HG02884 (cell line): ENCODE data around the gene COL1A1.
A peak's percentile ranks its signal among the peaks of the same experiment; 100 is the strongest.

Experiments
- ATAC-seq: cut with Tn5 transposase; IDR thresholded peaks from one replicate; pipeline ENCODE4 v1.9.1; 2021; ENCODE audit warnings: mild to moderate bottlenecking, moderate library complexity; ENCODE audit not compliant: unreplicated experiment

The COL1A1 gene

DNA sequence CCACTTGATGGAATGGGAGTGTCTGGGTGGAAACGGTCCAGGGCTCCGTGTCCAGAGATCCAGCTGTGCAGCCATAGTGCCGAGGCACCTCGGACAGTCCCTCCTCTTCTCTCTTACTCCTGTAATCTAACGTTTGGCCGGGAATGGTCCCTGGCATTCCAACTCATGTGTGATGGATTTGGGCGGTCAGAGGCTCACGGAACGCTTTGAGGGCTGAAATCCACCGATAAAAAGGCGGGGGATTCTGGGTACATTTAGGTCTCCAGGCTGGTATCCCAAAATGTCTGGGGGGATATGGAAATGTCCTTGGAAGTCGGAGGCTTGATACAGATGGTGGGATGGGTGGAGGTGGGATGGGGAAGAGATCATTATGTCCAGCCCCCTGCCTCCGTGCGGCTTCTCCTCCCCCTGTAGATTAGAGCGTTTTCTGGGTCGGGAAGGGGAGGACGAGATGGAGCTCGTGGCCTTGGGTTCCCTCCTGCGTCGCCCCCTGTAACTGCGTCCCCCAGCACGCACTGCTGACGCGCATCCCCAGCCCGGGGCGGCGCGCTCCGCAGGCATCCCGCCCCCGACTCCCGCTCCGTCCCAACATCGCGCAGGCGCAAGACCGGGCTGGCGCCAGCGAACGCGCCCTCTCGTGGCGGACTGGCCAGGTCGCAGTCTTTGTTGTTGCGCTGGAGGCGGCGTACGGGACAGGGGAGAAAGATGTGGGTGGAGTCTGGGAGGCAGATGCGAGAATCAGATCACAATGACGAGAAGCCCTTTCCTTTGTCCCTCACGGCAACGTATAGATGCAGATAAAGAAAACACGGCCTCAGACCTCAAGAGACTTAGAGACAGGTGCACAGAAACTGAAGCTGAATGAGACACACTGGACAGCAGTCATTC, 40.2 kb downstream of the COL1A1 start:
- peak; percentile 64 for ATAC-seq

DNA sequence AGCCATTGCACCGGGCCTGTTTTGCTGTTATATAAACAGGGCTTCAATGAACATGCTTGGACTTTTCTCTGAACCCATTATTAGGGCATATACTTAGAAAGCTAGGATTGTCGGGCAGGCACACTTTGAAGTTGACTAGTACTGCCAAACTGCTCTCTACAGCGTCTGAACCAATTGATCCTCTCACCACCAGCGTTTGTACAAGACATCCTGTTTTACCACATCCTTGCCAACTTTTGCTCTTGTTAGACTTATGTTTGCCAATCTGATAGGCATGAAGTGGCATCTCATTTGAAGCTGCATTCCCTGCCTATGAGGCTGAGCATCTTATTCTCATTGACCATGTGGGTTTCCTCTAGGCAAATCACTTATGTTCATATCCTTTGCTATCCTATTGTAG, 43.5 kb downstream of the COL1A1 start:
- no peak for ATAC-seq

DNA sequence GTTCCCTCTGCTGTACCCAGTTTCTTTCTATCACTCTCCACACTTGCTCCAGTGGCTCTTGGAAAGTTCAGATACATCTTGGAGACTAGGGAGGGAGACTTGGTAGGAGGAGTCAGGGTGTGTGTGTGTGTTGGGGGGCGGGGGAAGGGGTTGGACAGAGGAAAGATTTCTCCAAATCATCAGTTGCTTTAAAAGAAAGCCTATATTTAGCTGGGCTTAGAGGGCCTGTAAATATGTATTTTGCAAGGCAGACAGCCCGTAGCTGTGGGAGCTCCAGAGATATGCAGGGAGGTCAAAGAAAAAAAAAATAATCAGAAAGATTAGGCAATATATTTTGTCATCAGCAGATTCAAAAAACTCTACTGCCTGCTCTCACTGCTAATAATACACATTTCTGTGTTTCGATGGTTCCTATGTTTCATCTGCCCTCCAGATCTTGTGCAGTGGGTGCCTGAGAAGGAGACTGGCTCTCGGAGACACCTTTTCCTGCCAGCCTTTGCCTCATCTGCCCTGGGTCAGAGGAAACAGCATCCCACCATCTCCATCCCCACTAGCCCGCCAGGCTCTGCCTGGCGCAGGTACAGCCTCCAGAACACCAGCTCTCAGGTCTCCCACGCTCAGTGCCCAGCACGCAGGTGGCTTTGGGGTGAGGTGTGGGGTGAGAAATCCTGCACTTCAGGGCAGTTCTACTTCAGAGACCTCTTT, 46.2 kb downstream of the COL1A1 start:
- ATAC-seq, result no peak

DNA sequence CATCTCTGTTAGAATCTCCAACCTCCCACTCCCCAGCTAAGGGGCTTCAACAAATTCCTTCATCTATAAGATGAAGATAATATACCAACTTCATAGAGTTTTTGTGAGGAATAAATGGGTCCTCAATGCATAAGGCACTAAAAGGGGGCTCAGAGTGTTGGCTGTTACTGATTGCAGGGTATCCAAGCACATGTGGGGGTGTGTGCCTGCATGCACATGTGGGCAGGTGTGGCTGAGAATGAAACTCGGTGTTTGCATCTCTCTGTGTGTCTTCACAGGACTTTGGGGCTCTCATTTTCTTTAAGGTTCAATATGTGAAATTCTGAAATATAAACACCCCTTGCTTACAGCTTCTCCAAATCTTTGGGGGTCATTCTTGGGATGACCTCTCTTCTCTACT, 46.8 kb downstream of the COL1A1 start:
- no peak for ATAC-seq

DNA sequence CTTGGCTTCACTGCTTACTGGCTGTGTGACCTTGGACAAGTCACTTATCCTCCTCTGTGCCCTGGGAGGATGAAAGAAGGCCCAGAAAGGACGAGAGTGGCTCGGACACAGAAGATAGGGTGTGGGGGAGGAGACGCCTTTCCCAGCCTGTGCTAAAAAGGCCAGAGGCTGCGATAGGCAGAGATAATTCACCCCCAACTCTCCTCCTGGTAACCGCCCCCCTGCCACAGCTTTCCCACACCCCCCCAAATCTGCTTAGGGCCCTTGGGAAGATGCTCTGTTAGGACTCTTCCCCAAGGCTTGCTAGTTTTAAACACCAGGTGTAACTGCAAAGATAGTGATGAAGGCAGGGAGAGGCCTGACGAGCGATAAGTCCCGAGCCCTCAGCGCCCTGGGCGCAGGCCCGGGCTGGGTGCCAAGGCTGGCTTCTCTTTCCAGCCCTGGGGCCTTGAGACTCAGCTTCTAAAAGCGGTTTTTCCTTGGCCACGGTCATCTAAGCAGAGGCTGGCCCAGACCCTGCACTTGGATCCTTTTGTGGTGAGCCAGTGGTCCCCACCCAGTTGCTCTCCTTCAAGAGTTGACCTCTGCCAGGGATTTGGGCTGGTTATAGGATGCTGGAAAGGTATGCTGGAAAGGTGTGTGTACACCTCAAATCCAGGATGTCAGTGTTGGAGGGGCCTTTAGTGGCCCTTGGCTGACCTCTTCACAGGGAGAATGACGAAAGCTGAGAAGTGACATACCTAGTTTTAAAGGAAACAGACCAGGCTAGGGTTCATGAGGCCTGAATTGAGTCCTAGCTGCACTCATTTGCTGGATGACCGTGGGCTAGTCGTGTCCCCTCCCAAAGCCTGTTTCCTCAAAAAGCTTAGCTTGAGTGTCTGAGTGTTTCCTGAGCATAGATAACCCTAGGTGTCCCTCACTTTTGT, 47.5 kb downstream of the COL1A1 start:
- ATAC-seq, result no peak

DNA sequence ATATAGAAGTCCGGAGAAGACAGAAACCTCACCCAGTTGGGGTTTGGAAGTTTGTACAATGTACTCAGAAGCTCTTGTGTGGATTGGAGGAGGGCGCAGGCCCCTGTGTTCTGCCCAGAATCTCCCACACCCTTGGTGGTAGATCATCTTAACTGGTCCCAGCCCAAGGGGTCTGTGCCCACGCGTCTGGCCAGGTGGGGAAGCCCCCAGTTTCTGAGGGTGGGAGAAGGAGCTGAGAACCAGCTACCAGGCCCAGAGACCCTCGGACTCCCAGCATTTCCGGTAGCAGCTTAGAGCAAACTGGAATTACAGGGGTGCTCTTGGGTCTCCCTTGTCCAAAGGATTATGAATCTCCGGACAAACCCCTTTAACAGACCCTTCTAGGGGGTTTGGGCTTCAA, 48.7 kb downstream of the COL1A1 start:
- ATAC-seq, result no peak

DNA sequence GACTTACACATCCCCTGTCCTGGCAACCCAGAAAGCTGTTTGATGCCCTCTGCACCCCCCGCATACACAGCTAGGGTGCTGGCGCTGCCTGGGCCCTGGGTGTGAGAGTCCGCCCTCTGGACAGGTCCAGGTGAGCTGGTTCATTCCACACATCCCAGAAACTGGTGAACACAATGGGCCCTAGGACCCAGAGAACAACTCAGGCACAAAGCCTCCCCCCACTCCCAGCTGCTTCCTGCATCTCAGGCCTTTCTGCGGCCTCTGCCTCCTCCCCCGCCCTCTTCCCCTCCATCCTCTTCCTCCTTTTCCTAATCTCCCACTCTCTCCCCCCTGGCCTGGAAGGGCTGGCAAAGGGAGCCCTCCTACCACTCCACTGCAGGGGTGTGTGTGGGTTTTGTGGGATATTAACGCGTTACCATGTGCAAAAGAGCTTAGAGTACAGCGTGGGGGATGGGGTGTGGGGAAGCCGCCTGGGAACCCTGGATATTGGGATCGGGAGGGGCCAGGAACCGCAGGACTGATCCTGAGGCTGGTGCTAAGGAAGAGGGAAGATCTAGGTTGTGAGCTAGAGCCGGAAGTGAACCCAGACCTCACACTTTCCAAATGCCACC, 49.4 kb downstream of the COL1A1 start:
- ATAC-seq, result no peak

DNA sequence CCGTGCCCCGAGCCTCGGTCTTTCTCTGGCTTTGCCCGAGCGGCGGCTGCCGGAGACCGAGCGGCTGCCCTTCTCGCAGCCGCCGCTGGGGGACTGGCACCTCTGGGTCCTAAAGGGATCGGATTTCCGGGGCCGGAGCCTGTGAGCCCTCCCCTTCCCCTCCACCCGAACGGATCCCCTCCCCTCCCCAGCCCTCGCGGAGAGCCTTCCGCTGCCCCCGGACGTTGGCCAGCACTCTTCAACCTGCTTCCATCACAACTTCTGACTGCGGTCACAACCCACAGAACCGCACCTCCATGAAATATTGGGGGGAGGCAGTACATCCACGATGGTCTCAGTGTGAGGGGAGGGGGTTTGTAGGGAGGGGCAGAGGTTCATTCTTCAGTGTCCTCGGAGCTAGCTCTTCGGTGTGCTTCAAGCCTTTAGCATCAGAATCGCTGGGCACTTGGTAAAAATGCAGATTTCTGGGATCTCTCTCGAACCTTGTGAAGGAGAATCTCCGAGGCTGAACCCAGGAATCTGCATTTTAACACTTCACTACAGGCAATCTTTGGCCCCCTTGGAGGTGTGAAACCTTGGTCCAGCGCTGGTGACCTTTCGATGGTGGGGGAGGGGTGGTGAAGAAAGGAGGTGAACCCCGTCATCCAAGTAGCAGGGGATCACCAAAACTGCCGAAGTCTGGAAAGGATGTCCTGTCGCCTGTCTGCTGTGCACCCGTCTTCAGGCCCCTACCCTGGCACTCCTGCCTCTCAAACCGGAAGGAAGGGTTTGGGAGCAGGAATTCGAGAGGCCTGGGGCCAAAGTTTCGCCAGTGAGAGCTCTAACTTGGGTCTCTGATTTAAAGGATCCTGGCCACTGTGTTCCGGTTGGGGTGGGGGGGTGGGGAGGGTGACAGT, 50.1 kb downstream of the COL1A1 start:
- ATAC-seq, result peak; percentile 34

DNA sequence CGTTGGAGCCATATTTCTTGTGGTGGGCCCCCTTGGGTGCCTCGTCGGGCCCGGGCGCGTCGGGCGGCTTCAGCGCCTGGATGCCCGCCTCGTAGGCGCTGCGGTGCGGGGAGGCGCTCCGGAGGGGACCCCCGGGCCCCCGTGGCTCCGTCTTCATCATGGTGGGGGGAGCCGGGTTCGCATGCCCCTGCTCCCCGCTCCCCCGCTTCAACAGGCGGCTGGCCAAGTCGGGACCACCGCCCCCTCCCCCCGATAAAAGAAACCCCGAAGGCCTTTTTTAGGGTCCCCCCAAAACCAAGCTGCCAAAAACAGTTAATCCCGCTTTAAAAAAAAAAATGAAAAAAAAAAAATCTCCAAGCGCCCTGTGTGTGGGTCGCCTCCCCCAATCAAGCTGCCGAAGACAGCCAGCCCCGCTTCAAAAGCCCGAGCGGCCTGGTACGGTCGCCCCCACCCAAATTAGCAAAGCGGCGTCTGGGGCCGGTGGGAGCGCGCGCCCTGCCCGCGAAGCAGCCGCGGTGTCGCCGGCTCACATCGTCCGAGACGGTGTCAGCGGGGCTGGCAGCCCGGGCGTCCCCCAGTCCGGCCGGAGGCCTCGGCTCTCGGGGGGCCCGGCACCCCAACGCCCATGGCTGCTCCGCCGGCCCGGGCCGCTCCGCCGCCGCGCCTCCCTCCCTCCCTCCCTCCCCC, 50.9 kb downstream of the COL1A1 start, which contains the start of gene PPP1R9B:
Gene PPP1R9B (minus strand): TSS at position 324 of the 687 bp plus-strand sequence. CDS start 164 bp downstream, at position 160.
- ATAC-seq, result no peak

DNA sequence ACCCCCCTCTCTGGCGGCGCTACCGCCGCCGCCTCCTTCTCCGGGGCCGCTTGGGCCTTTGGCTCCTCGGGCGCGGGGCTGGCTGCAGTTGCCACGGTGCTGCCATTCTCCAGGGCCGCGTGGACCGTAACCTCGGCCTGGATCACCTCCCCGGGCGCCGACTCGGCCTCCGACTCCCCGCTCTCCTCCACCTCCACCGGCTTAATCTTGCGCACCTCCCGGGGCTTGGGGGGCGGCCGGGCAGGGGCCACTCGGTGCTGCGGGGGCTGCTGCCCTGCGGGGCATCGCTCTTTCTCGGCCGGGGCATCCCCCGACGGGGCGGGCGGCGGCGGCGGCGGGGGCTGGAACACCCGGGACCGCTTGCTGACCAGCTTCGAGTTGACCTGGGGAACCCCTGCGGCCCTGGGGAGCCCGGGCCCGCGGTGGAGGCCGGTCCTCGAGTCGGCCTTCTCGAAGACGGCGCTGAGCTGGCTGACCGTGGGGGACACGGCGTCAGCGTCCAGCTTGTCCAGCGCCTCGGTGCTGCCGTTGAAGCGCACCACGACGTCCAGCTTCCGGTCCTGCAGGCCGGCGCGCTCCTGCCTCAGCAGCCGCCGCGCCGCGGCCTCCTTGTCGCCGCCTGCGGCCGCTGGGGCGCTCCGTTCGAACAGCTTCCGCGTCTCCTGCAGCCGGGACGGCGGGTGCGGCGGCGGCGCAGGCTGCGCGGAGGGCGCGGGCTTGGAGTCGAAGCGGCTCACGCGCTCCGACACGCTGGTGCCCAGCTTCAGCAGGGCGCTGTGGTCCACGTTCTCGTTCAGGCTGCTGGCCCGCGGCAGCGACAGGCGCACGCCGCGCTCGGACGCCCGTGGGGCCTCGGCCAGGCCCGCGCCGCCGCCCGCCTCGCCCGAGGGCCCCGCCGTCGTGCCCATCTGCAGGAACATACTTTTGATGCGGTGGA, 51.7 kb downstream of the COL1A1 start:
- no peak for ATAC-seq

DNA sequence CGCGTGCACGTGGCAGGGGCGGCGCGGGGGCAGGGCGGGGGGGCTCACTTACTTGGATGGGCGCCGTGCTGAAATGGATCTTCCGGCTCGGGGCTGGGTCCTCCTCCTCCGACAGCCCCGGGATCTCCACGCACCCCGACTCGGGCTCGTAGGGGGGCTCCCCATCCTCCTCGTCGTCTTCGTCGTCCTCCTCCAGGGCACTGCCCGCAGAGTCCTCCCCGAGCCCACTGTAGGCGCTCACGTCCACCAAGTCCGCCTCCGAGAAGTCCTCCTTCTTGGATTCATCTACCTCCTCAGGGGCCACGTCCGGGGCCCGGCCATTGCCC, 52.4 kb downstream of the COL1A1 start:
- ATAC-seq, result no peak

DNA sequence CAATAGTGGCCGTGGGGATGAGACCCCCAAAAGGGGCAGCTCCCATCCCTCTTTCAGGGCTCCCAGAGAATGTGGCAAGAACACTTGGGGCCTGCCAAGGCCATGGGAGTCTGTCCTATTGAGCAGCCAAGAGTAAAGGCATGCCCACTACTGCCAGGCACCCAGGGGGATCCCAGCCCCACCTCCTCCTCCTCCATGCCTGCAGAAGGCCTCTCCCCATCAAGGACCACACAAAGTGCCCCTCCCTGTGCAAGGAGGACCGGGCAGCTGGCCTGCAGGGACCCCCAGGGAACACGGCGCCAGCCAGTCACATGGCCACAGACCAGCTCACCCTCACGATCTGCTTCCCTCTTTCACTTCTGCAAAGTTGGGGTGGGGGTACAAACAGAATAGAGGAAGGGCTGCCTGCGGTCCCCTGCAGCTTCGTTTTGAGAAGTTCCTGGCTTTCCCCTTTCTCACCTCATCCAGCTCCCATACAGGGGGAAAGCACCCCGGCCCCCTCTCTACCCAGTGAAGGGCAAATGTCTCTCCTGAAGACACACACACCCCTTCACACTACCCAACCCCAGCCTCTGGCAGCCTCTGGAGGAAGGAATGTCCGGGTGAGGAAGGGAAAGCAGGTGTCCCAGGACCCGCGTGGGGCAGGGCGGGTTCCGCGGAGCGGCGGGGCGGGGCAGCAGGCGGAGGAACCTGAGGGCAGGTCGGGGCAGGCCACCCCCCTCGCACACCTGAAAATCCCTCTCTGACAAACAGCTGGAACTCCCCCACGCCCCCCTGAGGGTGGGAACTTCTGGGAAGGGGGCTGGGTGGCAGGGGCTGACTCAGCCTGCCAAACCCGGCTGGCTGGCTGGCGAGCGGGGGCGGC, 53.0 kb downstream of the COL1A1 start:
- ATAC-seq, result peak; percentile 47

DNA sequence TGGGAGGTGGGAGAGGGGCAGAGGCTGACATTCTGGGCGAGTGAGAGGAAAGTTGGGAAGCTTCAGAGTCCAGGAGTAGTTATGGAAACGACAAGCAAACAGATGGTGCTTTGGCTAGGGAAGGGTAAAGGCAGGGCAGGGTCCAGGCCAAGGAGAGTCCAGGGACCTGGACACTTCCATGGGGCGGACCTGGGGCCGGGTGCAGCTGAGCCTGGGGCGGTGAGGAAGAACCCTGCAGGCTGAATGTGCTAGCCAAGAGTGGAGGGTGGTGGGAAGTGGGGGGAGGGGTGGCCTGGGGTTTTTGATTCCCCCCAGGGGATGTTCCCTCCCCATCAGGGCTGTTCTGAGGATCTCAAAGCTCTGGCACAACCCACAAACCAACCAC, 53.6 kb downstream of the COL1A1 start:
- ATAC-seq, result no peak

DNA sequence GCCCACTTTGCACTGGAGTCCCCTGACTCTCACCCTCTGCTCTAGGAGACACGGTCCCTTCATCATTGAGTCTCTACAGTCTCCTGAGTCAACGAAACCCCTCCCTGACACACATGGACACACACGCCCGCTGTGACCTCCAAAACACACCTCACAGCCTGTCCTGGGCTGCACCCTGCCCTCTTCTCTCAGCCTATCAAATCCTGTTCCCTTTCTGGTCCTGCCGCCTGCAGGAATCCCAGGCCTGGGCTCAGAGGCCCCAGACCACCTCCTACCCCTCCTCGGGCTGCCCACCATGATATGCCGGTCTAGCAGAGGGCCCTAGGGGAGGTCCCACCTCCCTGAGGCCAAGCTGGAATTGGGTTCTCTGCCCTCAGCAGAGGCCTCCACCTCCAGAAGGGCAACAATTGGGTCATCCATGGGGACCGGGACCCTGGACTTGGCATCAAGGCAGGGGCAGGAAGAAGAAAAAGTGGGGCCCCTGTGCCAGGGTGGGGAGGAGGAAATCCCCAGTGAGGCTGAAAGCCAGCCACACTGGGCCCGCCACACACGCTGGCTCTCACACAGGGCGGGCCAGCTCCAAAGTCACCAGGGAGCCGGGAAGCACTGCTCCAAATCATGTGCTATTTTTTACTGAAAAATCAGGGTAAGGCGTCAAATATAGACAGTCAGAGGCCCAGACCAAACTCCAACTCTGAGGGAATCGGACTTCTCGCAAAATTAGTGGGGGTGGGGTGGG, 54.3 kb downstream of the COL1A1 start:
- no peak for ATAC-seq

DNA sequence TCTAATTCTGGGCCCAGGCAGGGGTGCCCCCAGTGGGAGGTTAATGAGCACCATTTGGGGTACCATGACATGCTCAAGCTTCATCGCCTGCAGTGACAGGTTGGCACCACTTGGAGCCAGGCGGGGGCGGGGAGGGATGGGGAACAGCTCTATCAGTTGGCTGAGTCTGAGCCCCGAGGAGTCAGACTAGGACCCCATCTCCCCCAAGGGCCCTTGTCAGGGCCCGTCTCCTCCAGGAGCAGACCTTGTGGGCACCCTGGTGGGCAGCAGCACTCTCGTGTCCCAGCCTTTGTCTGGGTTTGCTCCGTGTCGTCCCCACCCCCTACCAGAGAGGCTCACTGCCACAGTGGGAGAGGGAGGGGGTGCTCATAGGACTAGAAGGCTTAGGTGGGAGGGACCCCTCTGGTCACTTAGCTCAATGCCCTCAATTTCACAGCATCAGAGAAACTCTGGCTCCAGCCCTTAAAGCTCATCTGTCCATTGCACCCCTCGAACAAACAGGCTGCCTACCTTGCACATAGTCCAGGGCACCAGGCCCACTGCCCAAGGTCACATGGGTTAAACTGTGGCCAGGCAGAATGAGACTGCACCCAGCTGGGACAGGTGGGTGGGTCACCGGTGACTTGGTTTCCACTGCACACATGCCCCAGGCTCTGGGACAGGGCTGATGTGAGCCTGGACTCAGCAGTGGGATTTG, 55.1 kb downstream of the COL1A1 start:
- ATAC-seq, result no peak
